IMR-90 (cell line): Measurements from ENCODE around the gene PADI6. TPM values are rescaled to one million over a fixed set of nuclear protein-coding genes. Genes with fewer than 3 reads are reported as not detected.

Experiments
- ATAC-seq: fragments of 200-7000 bp; cut with Tn5 transposase; 2 replicates; pipeline ENCODE4 v1.9.1; 2020; ENCODE audit warnings: low read depth, mild to moderate bottlenecking, moderate library complexity
- BruUV-seq: library from RNA; stranded (reverse); fragments of 400-500 nt; replicated peaks from 2 replicates; lab custom pipeline; 2021; lab: Mats Ljungman, UMichigan
- CTCF ChIA-PET: fragments of 300-600 bp; formaldehyde crosslinking; extraction: SDS; loops from one replicate; lab custom pipeline; 2021; ENCODE audit warnings: antibody characterized with exemption; lab: Yijun Ruan, JAX
- POLR2A ChIA-PET: fragments of 300-600 bp; sonication (Branson Sonifier 250); formaldehyde crosslinking; loops from one replicate; lab custom pipeline; 2022; ENCODE audit warnings: antibody characterized with exemption; ENCODE audit not compliant: unreplicated experiment; lab: Charles Lee
- DNase-seq: peaks from one replicate; pipeline ENCODE4 v3.0.0; 2013
- H2AFZ ChIP-seq: replicated peaks from 2 replicates; pipeline ENCODE3; 2013; ENCODE audit warnings: low read length, mild to moderate bottlenecking; ENCODE audit not compliant: poor library complexity
- H2AK5ac ChIP-seq: 2 replicates; pipeline ENCODE4 v1.6.1; 2013; ENCODE audit warnings: low read depth, low read length, inconsistent platforms
- H2AK9ac ChIP-seq: replicated peaks from 2 replicates; pipeline ENCODE3; 2013; ENCODE audit warnings: mild to moderate bottlenecking, low read depth, low read length, moderate library complexity; ENCODE audit not compliant: poor library complexity
- H2BK120ac ChIP-seq: 2 replicates; pipeline ENCODE4 v1.6.1; 2013; ENCODE audit warnings: low read depth, low read length, inconsistent platforms
- H2BK15ac ChIP-seq: 3 replicates; pipeline ENCODE4 v1.6.1; 2013; ENCODE audit warnings: low read depth, low read length, inconsistent platforms
- H2BK20ac ChIP-seq: 2 replicates; pipeline ENCODE4 v1.6.1; 2013; ENCODE audit warnings: low read depth, mild to moderate bottlenecking, inconsistent platforms, low read length, moderate library complexity
- H2BK5ac ChIP-seq: 2 replicates; pipeline ENCODE4 v1.6.1; 2013; ENCODE audit warnings: mild to moderate bottlenecking, low read depth, low read length, inconsistent platforms; ENCODE audit not compliant: poor library complexity, severe bottlenecking
- H3K14ac ChIP-seq: replicated peaks from 2 replicates; pipeline ENCODE4 v1.6.1; 2013; ENCODE audit warnings: low read depth, low read length, inconsistent platforms
- H3K18ac ChIP-seq: 2 replicates; pipeline ENCODE4 v1.6.1; 2013; ENCODE audit warnings: low read depth, low read length, control low read depth
- H3K23ac ChIP-seq: 2 replicates; pipeline ENCODE4 v1.6.1; 2013; ENCODE audit warnings: low read depth, low read length, inconsistent platforms
- H3K27ac ChIP-seq: 2 replicates; pipeline ENCODE4 v1.5.1; 2013; ENCODE audit warnings: mild to moderate bottlenecking, control low read depth, low read length; ENCODE audit not compliant: insufficient read depth
- H3K27me3 ChIP-seq: 2 replicates; pipeline ENCODE4 v1.6.1; 2013; ENCODE audit warnings: low read length; ENCODE audit not compliant: control insufficient read depth, insufficient read depth
- H3K36me3 ChIP-seq: 2 replicates; pipeline ENCODE4 v1.6.1; 2013; ENCODE audit warnings: low read length, mixed read lengths; ENCODE audit not compliant: control insufficient read depth, insufficient read depth
- H3K4ac ChIP-seq: 2 replicates; pipeline ENCODE4 v1.6.1; 2013; ENCODE audit warnings: low read depth, low read length, inconsistent platforms
- H3K4me1 ChIP-seq: 2 replicates; pipeline ENCODE4 v1.6.1; 2013; ENCODE audit warnings: low read length, mixed read lengths; ENCODE audit not compliant: control insufficient read depth, insufficient read depth
- H3K4me2 ChIP-seq: 2 replicates; pipeline ENCODE4 v1.6.1; 2013; ENCODE audit warnings: low read depth, mild to moderate bottlenecking, control low read depth, low read length, moderate library complexity
- H3K4me3 ChIP-seq: 2 replicates; pipeline ENCODE4 v1.5.1; 2013; ENCODE audit warnings: low read depth, mild to moderate bottlenecking, control low read depth, low read length, moderate library complexity; ENCODE audit not compliant: insufficient read depth
- H3K56ac ChIP-seq: 2 replicates; pipeline ENCODE4 v1.6.1; 2013; ENCODE audit warnings: low read length, inconsistent platforms; ENCODE audit not compliant: insufficient read depth; ENCODE audit errors: extremely low read depth
- H3K79me1 ChIP-seq, 2 experiments: 2 replicates each; pipeline ENCODE4 v1.6.1; 2013; ENCODE audit warnings: low read length in 2 of 2, inconsistent platforms in 1 of 2, low read depth in 1 of 2
- H3K9ac ChIP-seq: 2 replicates; pipeline ENCODE4 v1.6.1; 2013; ENCODE audit warnings: low read depth, low read length, control low read depth
- H3K9me1 ChIP-seq: 2 replicates; pipeline ENCODE4 v1.6.1; 2013; ENCODE audit warnings: low read length, inconsistent platforms; ENCODE audit not compliant: insufficient read depth
- H3K9me3 ChIP-seq: 2 replicates; pipeline ENCODE4 v1.6.1; 2013; ENCODE audit warnings: low read length; ENCODE audit not compliant: control insufficient read depth, insufficient read depth
- H4K20me1 ChIP-seq: 2 replicates; pipeline ENCODE4 v1.6.1; 2013; ENCODE audit warnings: low read length, inconsistent platforms; ENCODE audit not compliant: insufficient read depth
- H4K5ac ChIP-seq: 2 replicates; pipeline ENCODE4 v1.6.1; 2013; ENCODE audit warnings: mild to moderate bottlenecking, low read depth, low read length, control low read depth
- H4K8ac ChIP-seq, 2 experiments: 2 replicates each; pipeline ENCODE4 v1.6.1; 2013; ENCODE audit warnings: low read depth in 2 of 2, low read length in 2 of 2, control low read depth in 1 of 2, inconsistent platforms in 1 of 2
- H4K91ac ChIP-seq: 2 replicates; pipeline ENCODE4 v1.6.1; 2013; ENCODE audit warnings: low read depth, low read length, inconsistent platforms; ENCODE audit not compliant: insufficient read depth
- BHLHE40 ChIP-seq: fragments of 150-350 bp; IDR thresholded peaks from 2 replicates; pipeline ENCODE4 v1.6.1; 2016; ENCODE audit warnings: mild to moderate bottlenecking, low read depth, low read length
- CEBPB ChIP-seq: IDR thresholded peaks from 2 replicates; pipeline ENCODE4 v1.6.1; 2012; ENCODE audit warnings: low read depth, low read length, improper control_type of control experiment
- CHD1 ChIP-seq: IDR thresholded peaks from 2 replicates; pipeline ENCODE4 v1.6.1; 2012; ENCODE audit warnings: low read depth, low read length, improper control_type of control experiment
- ELK1 ChIP-seq: fragments of 150-350 bp; IDR thresholded peaks from 2 replicates; pipeline ENCODE4 v1.6.1; 2016; ENCODE audit warnings: low read depth, mild to moderate bottlenecking, low read length, moderate library complexity, borderline replicate concordance
- FOS ChIP-seq: fragments of 150-350 bp; IDR thresholded peaks from 2 replicates; pipeline ENCODE4 v1.6.1; 2016; ENCODE audit warnings: low read depth, low read length
- MAFK ChIP-seq: IDR thresholded peaks from 2 replicates; pipeline ENCODE4 v1.6.1; 2012; ENCODE audit warnings: low read depth, low read length, improper control_type of control experiment
- MAZ ChIP-seq: IDR thresholded peaks from 2 replicates; pipeline ENCODE4 v1.6.1; 2012; ENCODE audit warnings: low read depth, mild to moderate bottlenecking, low read length, improper control_type of control experiment, moderate library complexity, borderline replicate concordance
- MXI1 ChIP-seq: IDR thresholded peaks from 2 replicates; pipeline ENCODE4 v1.6.1; 2012; ENCODE audit warnings: low read depth, mild to moderate bottlenecking, low read length, moderate library complexity, borderline replicate concordance
- NFE2L2 ChIP-seq: fragments of 150-350 bp; IDR thresholded peaks from 2 replicates; pipeline ENCODE4 v1.6.1; 2016; ENCODE audit warnings: low read depth, mild to moderate bottlenecking, low read length
- POLR2A ChIP-seq: IDR thresholded peaks from 2 replicates; pipeline ENCODE4 v1.6.1; 2012; ENCODE audit warnings: mild to moderate bottlenecking, low read depth, low read length
- RCOR1 ChIP-seq: IDR thresholded peaks from 2 replicates; pipeline ENCODE4 v1.6.1; 2012; ENCODE audit warnings: mild to moderate bottlenecking, low read length, improper control_type of control experiment; ENCODE audit not compliant: insufficient replicate concordance
- RFX5 ChIP-seq: IDR thresholded peaks from 2 replicates; pipeline ENCODE4 v1.8.0; 2012; ENCODE audit warnings: low read depth, mild to moderate bottlenecking, low read length, moderate library complexity
- WGBS, 2 experiments: methylation state at CpG; one replicate each; pipeline versions ENCODE4 v1.1.5 to v1.1.7; 2013; ENCODE audit warnings: missing lambda C conversion rate in 2 of 2; ENCODE audit not compliant: insufficient read length in 1 of 2; ENCODE audit errors: extremely low coverage in 2 of 2; 5-methylcytosine and 5-hydroxymethylcytosine counted together
- dilution Hi-C: fragments of 300-500 bp; cut with HindIII; formaldehyde crosslinking; loops from one replicate; pipeline ENCODE4 v1.14.3; 2018; ENCODE audit warnings: low sequenced_read_pairs; ENCODE audit not compliant: unreplicated experiment
- in situ Hi-C: fragments of 300-500 bp; cut with MboI; formaldehyde crosslinking; loops from 3 replicates; pipeline ENCODE4 v1.14.3; 2019; ENCODE audit warnings: low sequenced_read_pairs, inconsistent platforms, mixed read lengths
- intact Hi-C: fragments of 100-400 bp; cut with micrococcal nuclease; formaldehyde crosslinking; loops from 2 replicates; pipeline ENCODE4 v1.10.0; 2022
- polyA plus RNA-seq, 3 experiments: library from polyadenylated mRNA; depleted of rRNA; stranded (reverse); fragments of >200 nt; gene quantifications; 2 replicates each; pipeline ENCODE4 v1.2.3, GENCODE V29; 2012; ENCODE audit warnings: low replicate concordance in 1 of 3
- total RNA-seq: library from RNA; depleted of rRNA; stranded (reverse); fragments of >200 nt; gene quantifications from 2 replicates; pipeline ENCODE4 v1.2.3, GENCODE V29; 2012
- TF ChIP-seq, protein P1 (sequence below): conservative IDR thresholded peaks from 2 replicates; pipeline ENCODE4 v1.5.1; 2012; ENCODE audit warnings: mild to moderate bottlenecking, low read depth, low read length, improper control_type of control experiment
- TF ChIP-seq, protein P2 (sequence below): fragments of 150-350 bp; IDR thresholded peaks from 2 replicates; pipeline ENCODE4 v1.6.1; 2017; ENCODE audit warnings: mild to moderate bottlenecking, antibody characterized with exemption, low read length, low read depth

Gene PADI6
- total and polyA plus RNA-seq, 2 of the 4 experiments (the other 2 are of a cell fraction), result not detected

DNA sequence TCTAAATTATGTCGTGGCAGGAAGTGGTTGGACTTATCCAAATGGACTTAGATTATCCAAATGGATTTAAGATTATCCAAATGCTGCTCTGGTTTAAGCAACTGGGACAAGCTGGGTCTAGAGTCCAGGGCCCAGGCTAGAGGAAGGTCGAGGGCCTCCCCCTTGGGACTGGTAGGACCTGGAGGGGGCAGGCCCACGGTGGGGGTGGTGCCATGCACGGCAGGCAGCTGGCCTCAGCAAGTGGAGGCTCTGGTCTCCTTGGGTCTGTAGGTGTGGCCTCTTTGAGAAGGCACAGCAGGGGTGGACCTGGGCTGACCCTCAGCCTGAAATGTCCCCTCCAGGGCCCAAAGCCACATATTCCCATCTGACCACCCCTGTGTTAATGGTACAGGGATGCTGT, 29.8 kb downstream of the PADI6 start:
- Histone ChIP-seq H2BK120ac (no peak overlapping the region), H3K27ac (no peak overlapping the region), H2AFZ (no peak overlapping the region), H3K9me1 (no peaks in the 10 kb centered on the region; the same call in 1 of the 2 replicates), H4K8ac (no peak overlapping the region), H3K4me3 (no peak overlapping the region), H4K5ac (no peak overlapping the region), H3K36me3 (no peaks in the 10 kb centered on the region), H2AK9ac (no peak overlapping the region), H3K4ac (no peak overlapping the region), H3K79me1 (no peaks in the 10 kb centered on the region), H3K9ac (no peak overlapping the region), H4K20me1 (peaks cover 8% of the 10 kb centered on the region), H3K56ac (no peak overlapping the region), H3K4me2 (no peak overlapping the region), H3K9me3 (no peaks in the 10 kb centered on the region), H3K23ac (no peak overlapping the region), H3K14ac (no peak overlapping the region), H3K27me3 (peaks cover 3% of the 10 kb centered on the region; the same call in 1 of the 2 replicates), H3K4me1 (peaks cover 2% of the 10 kb centered on the region; the same call in 1 of the 2 replicates), H4K91ac (no peak overlapping the region), H2BK15ac (no peak overlapping the region), H3K18ac (no peak overlapping the region), H2BK20ac (no peak overlapping the region), H2BK5ac (no peak overlapping the region), H2AK5ac (no peak overlapping the region)
- no TSS peak for BruUV-seq
- ChIA-PET POLR2A (no interaction called here), CTCF (no interaction called here)
- ATAC-seq (no peak), DNase-seq (no peak)
- TF ChIP-seq POLR2A (no peak), ELK1 (no peak), RCOR1 (no peak), CEBPB (no peak), MXI1 (no peak), BHLHE40 (no peak), MAFK (no peak), NFE2L2 (no peak), RFX5 (no peak), FOS (no peak), MAZ (no peak), CHD1 (no peak)
- TF ChIP-seq, protein P1, sequence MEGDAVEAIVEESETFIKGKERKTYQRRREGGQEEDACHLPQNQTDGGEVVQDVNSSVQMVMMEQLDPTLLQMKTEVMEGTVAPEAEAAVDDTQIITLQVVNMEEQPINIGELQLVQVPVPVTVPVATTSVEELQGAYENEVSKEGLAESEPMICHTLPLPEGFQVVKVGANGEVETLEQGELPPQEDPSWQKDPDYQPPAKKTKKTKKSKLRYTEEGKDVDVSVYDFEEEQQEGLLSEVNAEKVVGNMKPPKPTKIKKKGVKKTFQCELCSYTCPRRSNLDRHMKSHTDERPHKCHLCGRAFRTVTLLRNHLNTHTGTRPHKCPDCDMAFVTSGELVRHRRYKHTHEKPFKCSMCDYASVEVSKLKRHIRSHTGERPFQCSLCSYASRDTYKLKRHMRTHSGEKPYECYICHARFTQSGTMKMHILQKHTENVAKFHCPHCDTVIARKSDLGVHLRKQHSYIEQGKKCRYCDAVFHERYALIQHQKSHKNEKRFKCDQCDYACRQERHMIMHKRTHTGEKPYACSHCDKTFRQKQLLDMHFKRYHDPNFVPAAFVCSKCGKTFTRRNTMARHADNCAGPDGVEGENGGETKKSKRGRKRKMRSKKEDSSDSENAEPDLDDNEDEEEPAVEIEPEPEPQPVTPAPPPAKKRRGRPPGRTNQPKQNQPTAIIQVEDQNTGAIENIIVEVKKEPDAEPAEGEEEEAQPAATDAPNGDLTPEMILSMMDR, result no peak
- TF ChIP-seq, protein P2, sequence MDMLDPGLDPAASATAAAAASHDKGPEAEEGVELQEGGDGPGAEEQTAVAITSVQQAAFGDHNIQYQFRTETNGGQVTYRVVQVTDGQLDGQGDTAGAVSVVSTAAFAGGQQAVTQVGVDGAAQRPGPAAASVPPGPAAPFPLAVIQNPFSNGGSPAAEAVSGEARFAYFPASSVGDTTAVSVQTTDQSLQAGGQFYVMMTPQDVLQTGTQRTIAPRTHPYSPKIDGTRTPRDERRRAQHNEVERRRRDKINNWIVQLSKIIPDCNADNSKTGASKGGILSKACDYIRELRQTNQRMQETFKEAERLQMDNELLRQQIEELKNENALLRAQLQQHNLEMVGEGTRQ, result no peak
- WGBS, 2 experiments, result 20% methylated on average over 1 of the region's 4 CpGs; no CpG with 5 or more reads in 1 of the 2 experiments
- in situ Hi-C loops, result no loop called here
- intact Hi-C loops, result no loop called here
- dilution Hi-C loops, result no loop called here
